Ishikawa (cell line): ENCODE results near the gene STAG1.

Source experiments
- EGR1 ChIP-seq: IDR thresholded peaks from 2 replicates; pipeline ENCODE4 v1.6.1; 2012
- TAF1 ChIP-seq: IDR thresholded peaks from 2 replicates; pipeline ENCODE4 v1.6.1; 2012; ENCODE audit warnings: low read depth, mild to moderate bottlenecking
- YY1 ChIP-seq: IDR thresholded peaks from 2 replicates; pipeline ENCODE4 v1.6.1; 2012; ENCODE audit warnings: low read depth

DNA sequence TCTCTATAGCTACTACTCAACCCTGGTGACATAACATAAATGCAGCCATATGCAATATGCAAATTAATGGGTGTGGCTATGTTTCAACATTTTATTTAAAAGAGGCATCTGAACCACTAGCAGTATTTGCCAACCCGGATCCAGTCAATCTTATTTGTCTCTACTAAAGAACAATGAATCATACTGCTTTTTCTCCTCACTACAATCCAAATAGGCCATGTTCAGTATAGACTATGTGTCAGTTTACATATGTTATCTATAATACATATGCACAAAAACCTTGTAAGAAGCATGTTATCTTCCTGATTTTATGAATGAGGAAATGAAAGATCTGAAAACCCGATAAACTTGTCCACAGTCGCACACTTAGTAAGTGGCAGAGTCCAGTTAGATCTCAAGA is 125.7 kb downstream of the STAG1 start:
- TF ChIP-seq TAF1: no peak
- TF ChIP-seq EGR1: no peak
- no peak for TF ChIP-seq YY1
